Transverse colon (tissue), 4 donors: ENCODE data around the gene PDE7B. TPM values are rescaled to one million over a fixed set of nuclear protein-coding genes. Genes with fewer than 3 reads are reported as not detected.

Source experiments
- DNase-seq: peaks from one replicate; pipeline ENCODE4 v3.0.0-alpha.2; 2019
- H3K27ac ChIP-seq, 4 donors: fragments of 200-600 bp; sonication (generic); 2 replicates each; pipeline ENCODE4 v1.5.1; 2016 to 2018; ENCODE audit warnings: inconsistent platforms in 4 of 4
- H3K27me3 ChIP-seq: fragments of 200-600 bp; sonication (generic); 2 replicates; pipeline ENCODE4 v1.5.1; 2017; ENCODE audit warnings: inconsistent platforms
- H3K36me3 ChIP-seq, 4 donors: fragments of 200-600 bp; sonication (generic); 2 replicates each; pipeline ENCODE4 v1.5.1; 2017 to 2019; ENCODE audit warnings: inconsistent platforms in 4 of 4
- H3K4me1 ChIP-seq, 4 donors: fragments of 200-600 bp; sonication (generic); 2 replicates each; pipeline ENCODE4 v1.5.1; 2017 to 2020; ENCODE audit warnings: inconsistent platforms in 4 of 4
- H3K4me3 ChIP-seq, 4 donors: fragments of 200-600 bp; sonication (generic); 1 replicate in 1 of 4; 2 replicates in 3 of 4; pipeline versions ENCODE4 v1.5.1 to v1.6.1; 2017 to 2019; ENCODE audit warnings: inconsistent platforms in 4 of 4
- H3K9me3 ChIP-seq, 2 donors: fragments of 200-600 bp; sonication (generic); 2 replicates each; pipeline ENCODE4 v1.5.1; 2017 to 2019; ENCODE audit warnings: inconsistent platforms in 2 of 2
- CTCF ChIP-seq, 5 experiments: fragments of 200-600 bp in 3 of 5; fragments of 450-650 bp in 2 of 5; sonication (generic) in 3 of 5; IDR thresholded peaks; 1 replicate in 2 of 5; 2 replicates in 3 of 5; pipeline ENCODE4 v1.5.1; 2016 to 2017; ENCODE audit warnings: antibody characterized with exemption in 5 of 5, inconsistent platforms in 3 of 5, mild to moderate bottlenecking in 2 of 5, moderate library complexity in 1 of 5
- EP300 ChIP-seq: sonication (generic); formaldehyde crosslinking; IDR thresholded peaks from one replicate; pipeline ENCODE4 v1.6.1; 2017; ENCODE audit warnings: antibody characterized with exemption, low read depth
- POLR2A ChIP-seq: fragments of 450-650 bp; IDR thresholded peaks from one replicate; pipeline ENCODE4 v1.6.1; 2016; ENCODE audit warnings: antibody characterized with exemption, mild to moderate bottlenecking, moderate library complexity
- POLR2AphosphoS5 ChIP-seq, 3 donors: sonication (generic); formaldehyde crosslinking; IDR thresholded peaks; one replicate each; pipeline ENCODE4 v1.6.1; 2016; ENCODE audit warnings: antibody characterized with exemption in 3 of 3
- WGBS, 2 donors: methylation state at CpG; one replicate each; pipeline ENCODE4 v1.1.5; 2018; ENCODE audit warnings: low coverage in 1 of 2; 5-methylcytosine and 5-hydroxymethylcytosine counted together
- in situ Hi-C, 4 donors: fragments of 200-750 bp; cut with MboI; loops; one replicate each; pipeline versions ENCODE4 v1.15.0 to v1.15.1; 2017; ENCODE audit warnings: low sequenced_read_pairs in 3 of 4, low pct_ligation_motif_present in 1 of 4, low pct_unique_long_range_greater_than_20kb in 1 of 4
- intact Hi-C: fragments of 100-400 bp; cut with DNase I; formaldehyde crosslinking; loops from one replicate; pipeline ENCODE4 v1.15.1; 2023; ENCODE audit warnings: low total_unique reads
- total RNA-seq, 4 donors: library from RNA; depleted of rRNA; stranded (reverse); fragments of >200 nt; gene quantifications; one replicate each; pipeline ENCODE4 v1.1.0, GENCODE V29; 2016

Gene PDE7B
- total RNA-seq = 1 to 10 TPM in 2 of 4 donors, under 1 TPM in 2; 0.40 to 2.2 (median 1.4) TPM

GRCh38 chr6:135851442-135852271 lies at the start of gene PDE7B:
Gene PDE7B, plus strand, starts transcription at chr6:135851701.
- TF ChIP-seq POLR2AphosphoS5 (IDR thresholded peaks at IDR 0.05) (peak; percentile 91 to 96 (median 91)), POLR2A (peak; percentile 88), CTCF (IDR thresholded peaks at IDR 0.05) (no peak)
- DNase-seq = peak; percentile 74
- Histone ChIP-seq H3K36me3 (no peaks in the 10 kb centered on the region), H3K4me1 (peaks cover 0 to 17% (median 8%) of the 10 kb centered on the region in 4 donors), H3K27me3 (no peaks in the 10 kb centered on the region), H3K4me3 (peak within 1 kb of the TSS in 3 of 4 donors; percentile 20 to 41 (median 21)), H3K9me3 (no peaks in the 10 kb centered on the region), H3K27ac (peak within 1 kb of the TSS; percentile 31 to 74 (median 68))
- in situ Hi-C loops (no loop called here), intact Hi-C loops (no loop called here)
- 9 to 11% methylated on average over 7 to 12 of the region's 12 CpGs for WGBS, 2 donors

GRCh38 chr6:135801755-135802465 lies 49.6 kb upstream of the PDE7B start:
- H3K4me3 ChIP-seq = no peak overlapping the region
- no peaks in the 10 kb centered on the region for H3K36me3 ChIP-seq
- H3K9me3 ChIP-seq = no peaks in the 10 kb centered on the region
- no peaks in the 10 kb centered on the region for H3K4me1 ChIP-seq
- 73 to 91% methylated on average over 2 of the region's 2 CpGs for WGBS, 2 donors
- TF ChIP-seq POLR2A (no peak), CTCF (IDR thresholded peaks at IDR 0.05) (no peak), POLR2AphosphoS5 (IDR thresholded peaks at IDR 0.05) (no peak), EP300 (no peak)
- no peak overlapping the region for H3K27ac ChIP-seq
- in situ Hi-C loops (no loop called here), intact Hi-C loops (no loop called here)
- no peak for DNase-seq
- no peaks in the 10 kb centered on the region for H3K27me3 ChIP-seq

GRCh38 chr6:135810486-135810885 lies 41.0 kb upstream of the PDE7B start:
- no peaks in the 10 kb centered on the region for H3K4me1 ChIP-seq
- no peaks in the 10 kb centered on the region for H3K9me3 ChIP-seq
- 86 to 88% methylated on average over 5 of the region's 5 CpGs for WGBS, 2 donors
- H3K36me3 ChIP-seq = no peaks in the 10 kb centered on the region
- in situ Hi-C loops = no loop called here
- no peak for DNase-seq
- intact Hi-C loops = no loop called here
- no peaks in the 10 kb centered on the region for H3K27me3 ChIP-seq
- no peak overlapping the region for H3K27ac ChIP-seq
- no peak for TF ChIP-seq POLR2A
- TF ChIP-seq EP300 = no peak
- no peak for TF ChIP-seq CTCF (IDR thresholded peaks at IDR 0.05)
- no peak for TF ChIP-seq POLR2AphosphoS5 (IDR thresholded peaks at IDR 0.05)
- H3K4me3 ChIP-seq = no peak overlapping the region

GRCh38 chr6:135811170-135811569 lies 40.3 kb upstream of the PDE7B start:
- Histone ChIP-seq H3K4me3 (no peak overlapping the region), H3K36me3 (no peaks in the 10 kb centered on the region), H3K27ac (no peak overlapping the region), H3K4me1 (no peaks in the 10 kb centered on the region), H3K9me3 (no peaks in the 10 kb centered on the region), H3K27me3 (no peaks in the 10 kb centered on the region)
- WGBS, 2 donors = 40 to 57% methylated on average over 1 to 2 of the region's 2 CpGs
- in situ Hi-C loops = no loop called here
- DNase-seq = no peak
- TF ChIP-seq POLR2AphosphoS5 (IDR thresholded peaks at IDR 0.05) (no peak), CTCF (IDR thresholded peaks at IDR 0.05) (no peak), POLR2A (no peak), EP300 (no peak)
- intact Hi-C loops = no loop called here
